ENCODE measurements around the gene LIX1L. TPM values are rescaled to one million over a fixed set of nuclear protein-coding genes. Genes with fewer than 3 reads are reported as not detected.
A peak's percentile ranks its signal among the peaks of the same experiment; 100 is the strongest.

The LIX1L gene
- total and polyA plus RNA-seq, 2 of the 13 experiments (the other 11 are each of a cell fraction or from before 2014, with no cell fraction given) = 8.1 to 24.9 TPM

GRCh38 chr1:145891587-145892485 is 66.0 kb downstream of the LIX1L start (continued):
- TF ChIP-seq ISX (CRISPR knock-in tag; conservative IDR thresholded peaks at IDR 0.05) (0 out of 2 replicates have a peak, but pooled peaks have one; percentile 32), THAP8 (CRISPR knock-in tag; IDR thresholded peaks at IDR 0.05; ENCODE audit: borderline replicate concordance) (no peak), POLR2AphosphoS5 (IDR thresholded peaks at IDR 0.05; ENCODE audit: low read depth, low read length) (no peak), ZNF75D (CRISPR knock-in tag; IDR thresholded peaks at IDR 0.05; ENCODE audit: borderline replicate concordance) (no peak), IKZF4 (CRISPR knock-in tag; IDR thresholded peaks at IDR 0.05; ENCODE audit: borderline replicate concordance, low read depth, not compliant biosample characterization) (no peak), SMAD9 (CRISPR knock-in tag; IDR thresholded peaks at IDR 0.05) (no peak), DMAP1 (CRISPR knock-in tag; IDR thresholded peaks at IDR 0.05) (no peak), RNF219 (CRISPR knock-in tag; IDR thresholded peaks at IDR 0.05) (no peak), PRPF4 (IDR thresholded peaks at IDR 0.05; ENCODE audit: low read depth, low read length, poor library complexity, severe bottlenecking) (no peak), ZNF432 (CRISPR knock-in tag; IDR thresholded peaks at IDR 0.05; ENCODE audit: borderline replicate concordance) (no peak), PAXIP1 (CRISPR knock-in tag; conservative IDR thresholded peaks at IDR 0.05) (peak; percentile 91), ZNF256 (CRISPR knock-in tag; conservative IDR thresholded peaks at IDR 0.05) (no peak), YEATS2 (CRISPR knock-in tag; IDR thresholded peaks at IDR 0.05; ENCODE audit: borderline replicate concordance) (peak; percentile 52; the same call in 1 of the 2 replicates), CREBL2 (CRISPR knock-in tag; IDR thresholded peaks at IDR 0.05; ENCODE audit: borderline replicate concordance) (no peak), NCOA2 (CRISPR knock-in tag; IDR thresholded peaks at IDR 0.05) (peak; percentile 85), BHLHE40 (IDR thresholded peaks at IDR 0.05; ENCODE audit: low read length) (peak; percentile 20; the same call in 1 of the 2 replicates), HMG20A (CRISPR knock-in tag; IDR thresholded peaks at IDR 0.05; ENCODE audit: borderline replicate concordance) (peak; percentile 76; the same call in 1 of the 2 replicates), ZNF44 (CRISPR knock-in tag; IDR thresholded peaks at IDR 0.05) (no peak), MXI1 (IDR thresholded peaks at IDR 0.05; ENCODE audit: borderline replicate concordance, low read depth, low read length) (peak; percentile 81; the same call in 1 of the 3 replicates), ZXDC (CRISPR knock-in tag; IDR thresholded peaks at IDR 0.05) (no peak)

Measured in HepG2 (cell line).